CD8-positive, alpha-beta memory T cell (primary cell): ENCODE data around the gene JAGN1. TPM values are rescaled to one million over a fixed set of nuclear protein-coding genes. Genes with fewer than 3 reads are reported as not detected.
A peak's percentile ranks its signal among the peaks of the same experiment; 100 is the strongest.
"Not testable (repeated sequence)": the region's sequence is repeated elsewhere in the genome, so short reads cannot be mapped to it uniquely, and the experiment has no call there.

Experiments
- CTCF ChIA-PET: fragments of 350-600 bp; sonication (Branson Sonifier 250); formaldehyde crosslinking; loops from one replicate; lab custom pipeline; 2021; ENCODE audit warnings: antibody characterized with exemption; lab: Charles Lee
- POLR2A ChIA-PET: fragments of 350-600 bp; sonication (Branson Sonifier 250); formaldehyde crosslinking; loops from one replicate; lab custom pipeline; 2021; ENCODE audit warnings: antibody characterized with exemption; lab: Charles Lee
- DNase-seq, 5 donors: peaks; one replicate each; pipeline versions ENCODE4 v3.0.0 to v3.0.0-alpha.2; 2020 to 2022; ENCODE audit warnings: mixed read lengths in 1 of 5
- H3K27ac ChIP-seq: one replicate; pipeline ENCODE4 v1.7.0; 2013; ENCODE audit warnings: low read depth, mild to moderate bottlenecking, low read length, moderate library complexity
- H3K27me3 ChIP-seq: 2 replicates; pipeline ENCODE4 v1.7.0; 2013; ENCODE audit warnings: low read length, mild to moderate bottlenecking; ENCODE audit not compliant: insufficient read depth, poor library complexity, severe bottlenecking
- H3K36me3 ChIP-seq: 2 replicates; pipeline ENCODE4 v1.7.0; 2013; ENCODE audit warnings: mild to moderate bottlenecking, low read length, moderate library complexity; ENCODE audit not compliant: insufficient read depth
- H3K4me1 ChIP-seq: 2 replicates; pipeline ENCODE4 v1.7.0; 2013; ENCODE audit warnings: mild to moderate bottlenecking, low read length, moderate library complexity; ENCODE audit not compliant: insufficient read depth
- H3K4me3 ChIP-seq: 2 replicates; pipeline ENCODE4 v1.7.0; 2013; ENCODE audit warnings: mild to moderate bottlenecking, low read length
- H3K9me3 ChIP-seq: 2 replicates; pipeline ENCODE4 v1.7.0; 2013; ENCODE audit warnings: mild to moderate bottlenecking, low read length
- H3K27ac Mint-ChIP-seq, 8 donors: one replicate each; pipeline ENCODE4 v1.8.0; 2020 to 2021; ENCODE audit warnings: mixed read lengths in 8 of 8, mild to moderate bottlenecking in 6 of 8, inconsistent platforms in 3 of 8, moderate library complexity in 3 of 8
- H3K27me3 Mint-ChIP-seq, 2 donors: one replicate each; pipeline ENCODE4 v1.8.0; 2020 to 2021; ENCODE audit warnings: mixed read lengths in 2 of 2, mild to moderate bottlenecking in 1 of 2, moderate library complexity in 1 of 2
- H3K36me3 Mint-ChIP-seq, 3 donors: one replicate each; pipeline ENCODE4 v1.8.0; 2020 to 2021; ENCODE audit warnings: mixed read lengths in 3 of 3, inconsistent platforms in 1 of 3, mild to moderate bottlenecking in 1 of 3
- H3K4me1 Mint-ChIP-seq, 3 donors: one replicate each; pipeline ENCODE4 v1.8.0; 2020 to 2021; ENCODE audit warnings: mixed read lengths in 3 of 3, inconsistent platforms in 1 of 3, mild to moderate bottlenecking in 1 of 3
- H3K4me3 Mint-ChIP-seq, 7 donors: one replicate each; pipeline ENCODE4 v1.8.0; 2020 to 2021; ENCODE audit warnings: mixed read lengths in 7 of 7, mild to moderate bottlenecking in 6 of 7, moderate library complexity in 4 of 7, inconsistent platforms in 2 of 7
- H3K9me3 Mint-ChIP-seq, 5 donors: one replicate each; pipeline ENCODE4 v1.8.0; 2020 to 2022; ENCODE audit warnings: mixed read lengths in 5 of 5, mild to moderate bottlenecking in 3 of 5, moderate library complexity in 2 of 5, inconsistent platforms in 1 of 5
- polyA plus RNA-seq: library from polyadenylated mRNA; unstranded; fragments of 300-500 nt; fragmentation: Illumina TruSeq; gene quantifications from one replicate; pipeline ENCODE4 v1.2.3, GENCODE V29; 2021
- total RNA-seq, 2 experiments: library from RNA; stranded (reverse); gene quantifications; one replicate each; pipeline ENCODE4 v1.2.3, GENCODE V29; 2021

The JAGN1 gene
- total and polyA plus RNA-seq, 3 experiments from 2014 or later: 44.4 to 59.0 (median 55.5) TPM

- no peak overlapping the region for H3K27ac Mint-ChIP-seq
- POLR2A ChIA-PET: no interaction called here
- H3K4me3 ChIP-seq: no peak overlapping the region
- H3K27me3 ChIP-seq: no peaks in the 10 kb centered on the region
- no peaks in the 10 kb centered on the region for H3K36me3 ChIP-seq
- peaks cover 0 to 6% (median 1%) of the 10 kb centered on the region in 3 donors for H3K4me1 Mint-ChIP-seq
- H3K4me3 Mint-ChIP-seq: peak overlapping the region in 2 of 7 donors; percentile 28 to 29
- H3K4me1 ChIP-seq: no peaks in the 10 kb centered on the region
- H3K9me3 ChIP-seq: no peaks in the 10 kb centered on the region
- H3K36me3 Mint-ChIP-seq: no peaks in the 10 kb centered on the region
- CTCF ChIA-PET: no interaction called here
- no peak overlapping the region for H3K27ac ChIP-seq
- peaks cover 10 to 11% of the 10 kb centered on the region in 2 donors for H3K27me3 Mint-ChIP-seq
- no peaks in the 10 kb centered on the region for H3K9me3 Mint-ChIP-seq
- peak in 1 of 5 donors; percentile 8 for DNase-seq
Measured at GRCh38 chr3:9862391-9863057, 27.9 kb upstream of the JAGN1 start.

- Histone ChIP-seq H3K27me3 (no peaks in the 10 kb centered on the region), H3K9me3 (no peaks in the 10 kb centered on the region), H3K4me3 (no peak overlapping the region), H3K4me1 (no peaks in the 10 kb centered on the region), H3K36me3 (no peaks in the 10 kb centered on the region), H3K27ac (no peak overlapping the region)
- DNase-seq: no peak
- no peaks in the 10 kb centered on the region for H3K9me3 Mint-ChIP-seq
- CTCF ChIA-PET: no interaction called here
- H3K27me3 Mint-ChIP-seq: peaks cover 10 to 13% of the 10 kb centered on the region in 2 donors
- POLR2A ChIA-PET: no interaction called here
- H3K4me3 Mint-ChIP-seq: no peak overlapping the region
- H3K27ac Mint-ChIP-seq: peak overlapping the region in 1 of 8 donors; percentile 33
- H3K36me3 Mint-ChIP-seq: no peaks in the 10 kb centered on the region
- peaks cover 0 to 6% (median 1%) of the 10 kb centered on the region in 3 donors for H3K4me1 Mint-ChIP-seq
Measured at GRCh38 chr3:9863058-9863772, 27.2 kb upstream of the JAGN1 start.

DNA sequence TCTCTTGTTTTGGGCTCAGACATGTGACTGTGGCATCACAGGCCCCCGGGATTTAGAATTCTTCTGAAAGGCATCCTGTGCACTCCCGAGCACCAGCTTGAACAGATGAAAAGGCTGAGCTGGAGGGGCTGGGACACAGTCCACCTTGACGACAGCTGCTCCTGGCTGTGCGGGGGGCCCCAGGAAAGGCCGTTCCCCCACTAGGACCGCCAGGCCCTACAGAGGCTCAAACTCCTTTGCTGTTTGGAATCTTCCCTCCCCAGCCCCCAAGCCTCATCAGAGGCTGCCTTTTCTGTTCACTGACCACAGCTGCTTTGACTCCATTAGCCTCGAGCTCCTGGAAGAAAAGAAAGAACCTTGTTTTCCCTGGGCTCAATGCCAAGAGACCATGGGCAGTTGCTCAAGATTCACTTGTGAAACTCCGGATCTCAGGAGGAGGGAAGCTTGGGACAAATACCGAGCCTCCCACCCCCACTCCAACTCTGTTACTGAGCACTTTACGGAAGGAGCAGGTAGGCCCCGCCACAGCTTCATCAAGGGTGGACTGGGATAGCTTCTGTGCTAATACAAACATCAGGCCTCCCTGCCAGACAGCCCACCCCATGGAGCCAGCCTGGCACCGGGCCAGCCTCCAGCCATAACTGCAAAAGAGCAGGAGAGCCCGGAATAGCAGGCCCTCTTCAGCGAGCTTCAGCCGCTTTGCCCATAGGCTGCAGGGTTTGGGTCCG lies 26.0 kb upstream of the JAGN1 start:
- ChIA-PET POLR2A (no interaction called here), CTCF (interaction anchor here (0.8 kb wide), 1 partner anchor 82 kb away, joined by 3 read pairs; no protein-coding TSS in a partner anchor)
- H3K27ac ChIP-seq: no peak overlapping the region

GRCh38 chr3:9865125-9865637 lies 25.2 kb upstream of the JAGN1 start:
- peaks cover 10 to 14% of the 10 kb centered on the region in 2 donors for H3K27me3 Mint-ChIP-seq
- H3K4me1 Mint-ChIP-seq, H3K4me3 ChIP-seq, DNase-seq, H3K36me3 ChIP-seq, H3K27me3 ChIP-seq, H3K9me3 Mint-ChIP-seq, H3K36me3 Mint-ChIP-seq, POLR2A ChIA-PET, H3K9me3 ChIP-seq, H3K4me3 Mint-ChIP-seq, H3K27ac ChIP-seq, H3K27ac Mint-ChIP-seq, H3K4me1 ChIP-seq: not testable (repeated sequence)
- CTCF ChIA-PET: interaction anchor here (1.3 kb wide), 1 partner anchor 11 kb away, joined by 3 read pairs; no protein-coding TSS in a partner anchor

More for the DNA sequence above, 26.0 kb upstream of the JAGN1 start:
- Histone ChIP-seq H3K27me3 (no peaks in the 10 kb centered on the region), H3K9me3 (no peaks in the 10 kb centered on the region), H3K36me3 (no peaks in the 10 kb centered on the region), H3K4me3 (no peak overlapping the region), H3K4me1 (no peaks in the 10 kb centered on the region)
- no peak for DNase-seq
- Mint-ChIP-seq H3K27me3 (peaks cover 10 to 14% of the 10 kb centered on the region in 2 donors), H3K36me3 (no peaks in the 10 kb centered on the region), H3K4me3 (no peak overlapping the region), H3K4me1 (peaks cover 0 to 6% (median 1%) of the 10 kb centered on the region in 3 donors), H3K27ac (no peak overlapping the region), H3K9me3 (no peaks in the 10 kb centered on the region)

GRCh38 chr3:9866639-9867038 lies 23.8 kb upstream of the JAGN1 start:
- no peaks in the 10 kb centered on the region for H3K36me3 Mint-ChIP-seq
- CTCF ChIA-PET: interaction anchor here (1.1 to 1.3 kb wide), 3 partner anchors 10 to 64 kb away, joined by 3 to 5 read pairs (median 3); no protein-coding TSS in a partner anchor
- H3K4me1 Mint-ChIP-seq: peaks cover 0 to 6% (median 1%) of the 10 kb centered on the region in 3 donors
- no peaks in the 10 kb centered on the region for H3K4me1 ChIP-seq
- H3K27me3 Mint-ChIP-seq: peaks cover 10 to 14% of the 10 kb centered on the region in 2 donors
- H3K27ac ChIP-seq: no peak overlapping the region
- H3K27me3 ChIP-seq: no peaks in the 10 kb centered on the region
- H3K4me3 ChIP-seq: no peak overlapping the region
- no peaks in the 10 kb centered on the region for H3K9me3 ChIP-seq
- no peaks in the 10 kb centered on the region for H3K9me3 Mint-ChIP-seq
- no peak overlapping the region for H3K27ac Mint-ChIP-seq
- no peaks in the 10 kb centered on the region for H3K36me3 ChIP-seq
- POLR2A ChIA-PET: no interaction called here
- DNase-seq: no peak
- H3K4me3 Mint-ChIP-seq: no peak overlapping the region

DNA sequence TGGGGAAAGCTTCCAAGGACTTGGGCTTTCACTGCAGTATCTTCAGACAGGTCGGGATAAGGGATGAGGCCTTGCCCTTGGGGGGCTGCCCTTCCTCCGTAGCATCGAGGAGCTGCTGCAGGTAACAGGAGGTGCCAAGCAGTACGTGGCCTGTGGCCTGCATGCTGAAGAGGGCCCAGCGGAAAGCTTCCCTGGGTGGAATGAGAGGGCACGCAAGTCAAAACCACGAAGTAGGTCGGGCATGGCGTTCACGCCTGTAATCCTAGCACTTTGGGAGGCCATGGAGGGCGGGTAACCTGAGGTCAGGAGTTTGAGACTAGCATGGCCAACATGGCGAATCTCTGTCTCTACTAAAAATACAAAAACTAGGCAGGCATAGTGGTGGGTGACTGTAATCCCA lies 23.3 kb upstream of the JAGN1 start:
- H3K36me3 Mint-ChIP-seq: no peaks in the 10 kb centered on the region
- Histone ChIP-seq H3K27ac (no peak overlapping the region), H3K4me1 (no peaks in the 10 kb centered on the region), H3K36me3 (no peaks in the 10 kb centered on the region), H3K4me3 (no peak overlapping the region), H3K27me3 (no peaks in the 10 kb centered on the region), H3K9me3 (no peaks in the 10 kb centered on the region)
- ChIA-PET POLR2A (no interaction called here), CTCF (interaction anchor here (1.1 kb wide), 1 partner anchor 40 kb away, joined by 3 read pairs; no protein-coding TSS in a partner anchor)
- H3K27me3 Mint-ChIP-seq: peaks cover 7 to 10% of the 10 kb centered on the region in 2 donors
- H3K27ac Mint-ChIP-seq: no peak overlapping the region
- no peak overlapping the region for H3K4me3 Mint-ChIP-seq
- peaks cover 0 to 3% (median 1%) of the 10 kb centered on the region in 3 donors for H3K4me1 Mint-ChIP-seq
- no peak for DNase-seq
- H3K9me3 Mint-ChIP-seq: no peaks in the 10 kb centered on the region

GRCh38 chr3:9869955-9870354 lies 20.5 kb upstream of the JAGN1 start:
- DNase-seq: no peak
- ChIA-PET CTCF (no interaction called here), POLR2A (no interaction called here)
- no peak overlapping the region for H3K4me3 ChIP-seq
- H3K4me1 ChIP-seq: no peaks in the 10 kb centered on the region
- H3K9me3 ChIP-seq: no peaks in the 10 kb centered on the region
- no peak overlapping the region for H3K27ac ChIP-seq
- no peak overlapping the region for H3K27ac Mint-ChIP-seq
- H3K4me3 Mint-ChIP-seq: no peak overlapping the region
- no peaks in the 10 kb centered on the region for H3K36me3 ChIP-seq
- H3K9me3 Mint-ChIP-seq: no peaks in the 10 kb centered on the region
- no peaks in the 10 kb centered on the region for H3K4me1 Mint-ChIP-seq
- no peaks in the 10 kb centered on the region for H3K36me3 Mint-ChIP-seq
- H3K27me3 Mint-ChIP-seq: peaks cover 0 to 2% of the 10 kb centered on the region in 2 donors
- H3K27me3 ChIP-seq: no peaks in the 10 kb centered on the region
